ENCODE results near the gene PLAAT4. TPM values are rescaled to one million over a fixed set of nuclear protein-coding genes. Genes with fewer than 3 reads are reported as not detected.

Gene PLAAT4
- total RNA-seq, 6 donors from 2014 or later, result 91.1 to 272 (median 192) TPM

DNA sequence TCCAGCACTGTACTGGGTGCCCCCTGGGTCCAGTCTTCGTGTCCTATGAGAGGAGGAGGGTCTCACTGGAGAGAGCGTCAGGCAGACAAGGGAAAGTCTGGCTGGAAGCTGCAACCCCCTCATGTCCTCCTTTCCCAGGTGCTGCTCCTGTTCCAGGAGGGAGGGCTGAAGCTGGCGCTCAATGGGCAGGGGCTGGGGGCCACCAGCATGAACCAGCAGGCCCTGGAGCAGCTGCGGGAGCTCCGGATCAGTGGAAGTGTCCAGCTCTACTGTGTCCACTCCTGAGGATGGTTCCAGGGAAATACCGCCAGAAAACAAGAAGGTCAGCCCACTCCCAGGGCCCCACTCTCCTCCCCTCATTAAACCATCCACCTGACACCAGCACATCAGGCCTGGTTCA lies 20.5 kb upstream of the PLAAT4 start:
- ATAC-seq (ENCODE audit: low FRiP score in 2 of 2) (no peak), DNase-seq (no peak)
- H3K4me3 ChIP-seq, result no peak overlapping the region
- no peaks in the 10 kb centered on the region for H3K36me3 ChIP-seq
- TF ChIP-seq POLR2AphosphoS5 (IDR thresholded peaks at IDR 0.05) (no peak), EP300 (IDR thresholded peaks at IDR 0.05) (no peak), POLR2A (IDR thresholded peaks at IDR 0.05) (no peak)
- TF ChIP-seq, protein P1, sequence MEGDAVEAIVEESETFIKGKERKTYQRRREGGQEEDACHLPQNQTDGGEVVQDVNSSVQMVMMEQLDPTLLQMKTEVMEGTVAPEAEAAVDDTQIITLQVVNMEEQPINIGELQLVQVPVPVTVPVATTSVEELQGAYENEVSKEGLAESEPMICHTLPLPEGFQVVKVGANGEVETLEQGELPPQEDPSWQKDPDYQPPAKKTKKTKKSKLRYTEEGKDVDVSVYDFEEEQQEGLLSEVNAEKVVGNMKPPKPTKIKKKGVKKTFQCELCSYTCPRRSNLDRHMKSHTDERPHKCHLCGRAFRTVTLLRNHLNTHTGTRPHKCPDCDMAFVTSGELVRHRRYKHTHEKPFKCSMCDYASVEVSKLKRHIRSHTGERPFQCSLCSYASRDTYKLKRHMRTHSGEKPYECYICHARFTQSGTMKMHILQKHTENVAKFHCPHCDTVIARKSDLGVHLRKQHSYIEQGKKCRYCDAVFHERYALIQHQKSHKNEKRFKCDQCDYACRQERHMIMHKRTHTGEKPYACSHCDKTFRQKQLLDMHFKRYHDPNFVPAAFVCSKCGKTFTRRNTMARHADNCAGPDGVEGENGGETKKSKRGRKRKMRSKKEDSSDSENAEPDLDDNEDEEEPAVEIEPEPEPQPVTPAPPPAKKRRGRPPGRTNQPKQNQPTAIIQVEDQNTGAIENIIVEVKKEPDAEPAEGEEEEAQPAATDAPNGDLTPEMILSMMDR (IDR thresholded peaks at IDR 0.05), result no peak
- no peak overlapping the region for H3K27ac ChIP-seq
- H3K4me1 ChIP-seq, result peaks cover 0 to 2% (median 0%) of the 10 kb centered on the region in 4 donors
- H3K27me3 ChIP-seq, result no peaks in the 10 kb centered on the region
- H3K9me3 ChIP-seq, result no peaks in the 10 kb centered on the region
- 98 to 100% methylated on average over 4 to 6 of the region's 6 CpGs for WGBS, 2 donors

DNA sequence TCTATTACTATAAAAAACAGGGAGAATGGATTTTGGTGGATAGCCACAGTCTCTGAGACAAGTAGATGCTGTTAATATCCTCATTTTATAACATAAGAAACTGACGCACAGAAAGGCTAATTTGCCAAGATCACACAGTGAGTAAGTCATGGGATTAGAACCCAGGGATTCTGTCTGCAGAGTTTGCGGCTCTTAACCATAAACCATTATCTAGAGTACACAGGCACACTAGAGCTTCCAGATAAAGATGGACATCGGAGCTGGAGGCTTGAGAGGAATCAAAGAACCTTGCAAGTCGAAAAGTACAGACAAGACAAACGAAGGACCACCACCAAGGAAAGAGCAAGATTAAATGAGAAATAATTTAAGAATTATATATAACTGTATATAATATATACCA lies 19.5 kb upstream of the PLAAT4 start:
- DNase-seq, result no peak
- no peaks in the 10 kb centered on the region for H3K36me3 ChIP-seq
- H3K27ac ChIP-seq, result no peak overlapping the region
- H3K9me3 ChIP-seq, result no peaks in the 10 kb centered on the region
- H3K4me1 ChIP-seq, result no peaks in the 10 kb centered on the region
- 92 to 94% methylated on average over 5 of the region's 5 CpGs for WGBS, 2 donors
- TF ChIP-seq POLR2AphosphoS5 (IDR thresholded peaks at IDR 0.05) (no peak), EP300 (IDR thresholded peaks at IDR 0.05) (no peak), POLR2A (IDR thresholded peaks at IDR 0.05) (no peak)
- TF ChIP-seq, protein P1 (IDR thresholded peaks at IDR 0.05), result no peak
- H3K4me3 ChIP-seq, result no peak overlapping the region
- ATAC-seq (ENCODE audit: low FRiP score in 2 of 2), result no peak
- no peaks in the 10 kb centered on the region for H3K27me3 ChIP-seq

DNA sequence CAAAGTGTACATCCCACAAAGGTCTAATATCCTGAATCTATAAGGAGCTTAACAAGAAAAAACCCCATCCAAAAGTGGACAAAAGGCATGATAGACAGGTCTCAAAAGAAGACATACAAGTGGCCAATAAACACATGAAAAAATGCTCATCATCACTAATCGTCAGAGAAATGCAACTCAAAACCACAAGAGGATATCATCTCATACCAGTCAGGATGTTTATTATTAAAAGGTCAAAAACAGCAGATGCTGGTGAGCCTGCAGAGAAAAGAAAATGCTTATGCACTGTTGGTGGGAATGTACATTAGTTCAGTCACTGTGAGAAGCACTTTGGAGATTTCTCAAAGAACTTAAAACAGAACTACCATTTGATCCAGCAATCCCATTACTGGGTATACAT lies 18.1 kb upstream of the PLAAT4 start:
- TF ChIP-seq POLR2AphosphoS5 (IDR thresholded peaks at IDR 0.05) (no peak), POLR2A (IDR thresholded peaks at IDR 0.05) (no peak), EP300 (IDR thresholded peaks at IDR 0.05) (no peak)
- TF ChIP-seq, protein P1 (IDR thresholded peaks at IDR 0.05), result no peak
- Histone ChIP-seq H3K4me1 (no peaks in the 10 kb centered on the region), H3K27ac (no peak overlapping the region), H3K36me3 (no peaks in the 10 kb centered on the region), H3K9me3 (peaks cover 0 to 7% (median 2%) of the 10 kb centered on the region in 4 donors), H3K27me3 (no peaks in the 10 kb centered on the region), H3K4me3 (no peak overlapping the region)
- DNase-seq (no peak), ATAC-seq (ENCODE audit: low FRiP score in 2 of 2) (no peak)
- WGBS, 2 donors, result 23 to 30% methylated on average over 1 of the region's 1 CpG

DNA sequence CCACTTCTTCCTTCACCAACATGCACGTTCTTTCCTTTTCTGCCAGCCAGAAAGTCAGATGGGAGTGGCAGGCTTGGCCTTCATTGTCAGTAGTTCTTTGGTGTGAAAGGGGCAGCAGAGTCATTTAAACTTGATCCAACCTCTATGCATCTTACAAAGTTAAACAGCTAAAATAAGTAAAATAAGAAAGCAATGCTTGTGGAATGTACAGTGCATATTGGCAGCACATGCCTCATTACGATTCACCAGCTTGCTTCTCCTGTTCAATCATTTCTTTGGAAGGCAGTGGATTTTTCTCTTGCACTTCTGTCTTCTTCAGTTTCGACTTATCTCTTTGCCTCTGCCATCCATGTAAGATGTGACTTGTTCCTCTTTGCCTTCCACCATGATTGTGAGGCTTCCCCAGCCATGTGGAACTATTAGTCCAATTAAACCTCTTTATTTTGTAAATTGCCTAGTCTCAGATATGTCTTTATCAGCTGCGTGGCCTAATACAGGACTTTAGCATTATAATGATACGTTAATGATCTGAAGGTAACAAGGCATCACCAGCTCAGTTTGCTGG lies 15.9 kb upstream of the PLAAT4 start:
- Histone ChIP-seq H3K4me3 (no peak overlapping the region), H3K27me3 (no peaks in the 10 kb centered on the region), H3K27ac (no peak overlapping the region), H3K4me1 (no peaks in the 10 kb centered on the region), H3K36me3 (no peaks in the 10 kb centered on the region), H3K9me3 (peaks cover 0 to 7% (median 2%) of the 10 kb centered on the region in 4 donors)
- 87 to 94% methylated on average over 5 of the region's 5 CpGs for WGBS, 2 donors
- no peak for DNase-seq
- TF ChIP-seq POLR2A (IDR thresholded peaks at IDR 0.05) (no peak), POLR2AphosphoS5 (IDR thresholded peaks at IDR 0.05) (no peak), EP300 (IDR thresholded peaks at IDR 0.05) (no peak)
- TF ChIP-seq, protein P1 (IDR thresholded peaks at IDR 0.05), result no peak
- ATAC-seq (ENCODE audit: low FRiP score in 2 of 2), result no peak

DNA sequence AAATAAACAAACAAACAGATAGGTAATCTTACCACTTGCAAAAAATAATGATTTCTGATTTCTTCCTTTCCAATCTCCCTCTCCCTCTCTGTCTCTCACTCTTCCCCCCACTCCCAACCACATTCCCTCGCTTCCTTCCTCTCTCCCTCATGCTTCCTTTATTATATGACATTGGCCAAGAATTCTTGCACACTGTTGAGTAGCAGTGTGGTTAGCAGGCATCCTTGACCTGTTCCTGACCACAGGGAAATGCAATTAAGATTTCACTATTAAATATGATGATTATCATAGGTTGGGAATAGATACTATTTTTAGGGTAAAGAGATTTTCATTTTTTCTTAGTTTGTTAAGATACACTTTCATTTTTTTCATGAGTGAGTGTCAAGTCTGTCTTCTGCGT lies 14.7 kb upstream of the PLAAT4 start:
- WGBS, 2 donors, result 85 to 87% methylated on average over 2 of the region's 2 CpGs
- TF ChIP-seq, protein P1 (IDR thresholded peaks at IDR 0.05), result no peak
- no peak for TF ChIP-seq POLR2A (IDR thresholded peaks at IDR 0.05)
- TF ChIP-seq POLR2AphosphoS5 (IDR thresholded peaks at IDR 0.05), result no peak
- no peak for TF ChIP-seq EP300 (IDR thresholded peaks at IDR 0.05)
- Histone ChIP-seq H3K4me3 (no peak overlapping the region), H3K4me1 (no peaks in the 10 kb centered on the region), H3K27me3 (no peaks in the 10 kb centered on the region), H3K27ac (no peak overlapping the region), H3K36me3 (no peaks in the 10 kb centered on the region), H3K9me3 (peaks cover 0 to 7% (median 2%) of the 10 kb centered on the region in 4 donors)
- ATAC-seq (ENCODE audit: low FRiP score in 2 of 2) (no peak), DNase-seq (no peak)
